WTC11 (cell line): ENCODE measurements around the gene NT5DC1. TPM values are rescaled to one million over a fixed set of nuclear protein-coding genes. Genes with fewer than 3 reads are reported as not detected.

ENCODE experiments used
- ATAC-seq: fragments of 200-7000 bp; cut with Tn5 transposase; 2 replicates; pipeline ENCODE4 v1.10.0; 2021; ENCODE audit warnings: mild to moderate bottlenecking, moderate library complexity
- CTCF ChIA-PET: fragments of 300-600 bp; sonication (Branson Sonifier 250); formaldehyde crosslinking; loops from one replicate; lab custom pipeline; 2021; ENCODE audit warnings: antibody characterized with exemption; lab: Charles Lee
- POLR2A ChIA-PET: fragments of 350-600 bp; sonication (Branson Sonifier 250); formaldehyde crosslinking; loops from one replicate; lab custom pipeline; 2021; ENCODE audit warnings: antibody characterized with exemption; lab: Charles Lee
- DNase-seq: peaks from one replicate; pipeline ENCODE4 v3.0.0; 2021; ENCODE audit warnings: low spot score
- H3K27ac Mint-ChIP-seq: 2 replicates; pipeline ENCODE4 v1.8.0; 2021; ENCODE audit warnings: mixed read lengths
- H3K27me3 Mint-ChIP-seq: 2 replicates; pipeline ENCODE4 v1.8.0; 2021; ENCODE audit warnings: low read depth, mild to moderate bottlenecking, moderate library complexity, mixed read lengths
- H3K36me3 Mint-ChIP-seq: 2 replicates; pipeline ENCODE4 v1.8.0; 2021; ENCODE audit warnings: mixed read lengths
- H3K4me1 Mint-ChIP-seq: 2 replicates; pipeline ENCODE4 v1.8.0; 2022; ENCODE audit warnings: mixed read lengths
- H3K4me3 Mint-ChIP-seq: 2 replicates; pipeline ENCODE4 v1.8.0; 2021; ENCODE audit warnings: mild to moderate bottlenecking, moderate library complexity, mixed read lengths
- H3K9me3 Mint-ChIP-seq: 2 replicates; pipeline ENCODE4 v1.8.0; 2021; ENCODE audit warnings: mixed read lengths
- ATF1 ChIP-seq: sonication (generic); formaldehyde crosslinking; IDR thresholded peaks from 2 replicates; pipeline ENCODE4 v1.8.1; 2023; ENCODE audit warnings: mild to moderate bottlenecking, moderate library complexity, missing genetic modification reagents
- EMX1 ChIP-seq: fragments of 250-450 bp; sonication (Bioruptor Pico); IDR thresholded peaks from 2 replicates; pipeline ENCODE4 v1.8.0; 2021; ENCODE audit warnings: mild to moderate bottlenecking
- ETV6 ChIP-seq: sonication (generic); formaldehyde crosslinking; IDR thresholded peaks from 2 replicates; pipeline ENCODE4 v1.8.1; 2022; ENCODE audit warnings: mild to moderate bottlenecking, missing genetic modification reagents
- GABPB1 ChIP-seq: sonication (generic); formaldehyde crosslinking; IDR thresholded peaks from 2 replicates; pipeline ENCODE4 v1.8.1; 2023; ENCODE audit warnings: mild to moderate bottlenecking, missing genetic modification reagents
- IRF1 ChIP-seq: sonication (generic); formaldehyde crosslinking; IDR thresholded peaks from 2 replicates; pipeline ENCODE4 v1.8.0; 2023; ENCODE audit warnings: missing genetic modification reagents
- IRF2 ChIP-seq: sonication (generic); formaldehyde crosslinking; IDR thresholded peaks from 2 replicates; pipeline ENCODE4 v1.8.0; 2022; ENCODE audit warnings: low read depth, missing genetic modification reagents, borderline replicate concordance
- JAZF1 ChIP-seq: fragments of 250-450 bp; sonication (Bioruptor Pico); IDR thresholded peaks from 2 replicates; pipeline ENCODE4 v1.9.0; 2021; ENCODE audit warnings: moderate library complexity, mild to moderate bottlenecking, inconsistent platforms
- MLX ChIP-seq: sonication (generic); formaldehyde crosslinking; IDR thresholded peaks from 2 replicates; pipeline ENCODE4 v1.8.1; 2023; ENCODE audit warnings: mild to moderate bottlenecking, missing genetic modification reagents, moderate library complexity
- MYBL2 ChIP-seq: sonication (generic); formaldehyde crosslinking; IDR thresholded peaks from 2 replicates; pipeline ENCODE4 v1.8.1; 2023; ENCODE audit warnings: mild to moderate bottlenecking, moderate library complexity, missing genetic modification reagents
- RORB ChIP-seq: fragments of 250-450 bp; sonication (Bioruptor Pico); IDR thresholded peaks from 2 replicates; pipeline ENCODE4 v1.9.0; 2021; ENCODE audit warnings: mild to moderate bottlenecking
- STAT6 ChIP-seq: sonication (generic); formaldehyde crosslinking; conservative IDR thresholded peaks from 2 replicates; pipeline ENCODE4 v1.8.1; 2023; ENCODE audit warnings: mild to moderate bottlenecking, low read depth, missing genetic modification reagents, moderate library complexity
- TP53 ChIP-seq: sonication (generic); formaldehyde crosslinking; IDR thresholded peaks from 2 replicates; pipeline ENCODE4 v1.8.1; 2023; ENCODE audit warnings: mild to moderate bottlenecking, missing genetic modification reagents
- ZBTB43 ChIP-seq: sonication (generic); formaldehyde crosslinking; IDR thresholded peaks from 2 replicates; pipeline ENCODE4 v1.8.1; 2023; ENCODE audit warnings: mild to moderate bottlenecking, missing genetic modification reagents
- ZNF263 ChIP-seq: sonication (generic); formaldehyde crosslinking; IDR thresholded peaks from 2 replicates; pipeline ENCODE4 v1.8.1; 2022; ENCODE audit warnings: low read depth, mild to moderate bottlenecking, moderate library complexity, missing genetic modification reagents
- total RNA-seq: library from RNA; stranded (reverse); gene quantifications from 3 replicates; pipeline ENCODE4 v1.2.3, GENCODE V29; 2021
- TF ChIP-seq, protein P1 (sequence below): sonication (generic); formaldehyde crosslinking; IDR thresholded peaks from 2 replicates; pipeline ENCODE4 v1.8.0; 2023; ENCODE audit warnings: mild to moderate bottlenecking, missing genetic modification reagents
- TF ChIP-seq, protein P2 (sequence below): sonication (generic); formaldehyde crosslinking; IDR thresholded peaks from 2 replicates; pipeline ENCODE4 v1.8.1; 2023; ENCODE audit warnings: mild to moderate bottlenecking, missing genetic modification reagents, moderate library complexity
- TF ChIP-seq, protein P3 (sequence below): sonication (generic); formaldehyde crosslinking; IDR thresholded peaks from 2 replicates; pipeline ENCODE4 v1.8.1; 2022; ENCODE audit warnings: mild to moderate bottlenecking, moderate library complexity, missing genetic modification reagents
- TF ChIP-seq, protein P4 (sequence below): sonication (generic); formaldehyde crosslinking; conservative IDR thresholded peaks from 2 replicates; pipeline ENCODE4 v1.8.1; 2022; ENCODE audit warnings: mild to moderate bottlenecking, missing genetic modification reagents

The NT5DC1 gene
- total RNA-seq, 1 experiment from 2014 or later, result 67.9 TPM

DNA sequence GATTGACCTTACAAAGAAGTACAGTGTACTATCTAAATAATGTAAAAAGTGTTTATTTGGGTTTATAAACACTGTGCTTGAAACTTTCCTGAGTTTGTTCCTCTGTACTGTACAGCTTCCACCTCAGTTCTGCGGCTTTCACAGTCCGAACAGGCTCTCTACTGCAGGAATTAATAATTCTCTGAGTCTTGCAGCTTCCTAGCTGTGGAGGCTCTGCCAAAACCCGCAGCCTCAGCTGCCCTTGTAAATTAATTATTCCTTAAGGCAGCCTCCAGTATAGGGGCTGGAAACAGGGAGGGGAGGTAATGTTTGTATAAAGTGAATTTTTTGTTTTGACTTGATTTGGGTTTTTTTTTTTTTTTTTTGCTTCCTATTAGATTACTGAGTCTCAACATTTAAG is 134.0 kb downstream of the NT5DC1 start (continued):
- TF ChIP-seq, protein P1, sequence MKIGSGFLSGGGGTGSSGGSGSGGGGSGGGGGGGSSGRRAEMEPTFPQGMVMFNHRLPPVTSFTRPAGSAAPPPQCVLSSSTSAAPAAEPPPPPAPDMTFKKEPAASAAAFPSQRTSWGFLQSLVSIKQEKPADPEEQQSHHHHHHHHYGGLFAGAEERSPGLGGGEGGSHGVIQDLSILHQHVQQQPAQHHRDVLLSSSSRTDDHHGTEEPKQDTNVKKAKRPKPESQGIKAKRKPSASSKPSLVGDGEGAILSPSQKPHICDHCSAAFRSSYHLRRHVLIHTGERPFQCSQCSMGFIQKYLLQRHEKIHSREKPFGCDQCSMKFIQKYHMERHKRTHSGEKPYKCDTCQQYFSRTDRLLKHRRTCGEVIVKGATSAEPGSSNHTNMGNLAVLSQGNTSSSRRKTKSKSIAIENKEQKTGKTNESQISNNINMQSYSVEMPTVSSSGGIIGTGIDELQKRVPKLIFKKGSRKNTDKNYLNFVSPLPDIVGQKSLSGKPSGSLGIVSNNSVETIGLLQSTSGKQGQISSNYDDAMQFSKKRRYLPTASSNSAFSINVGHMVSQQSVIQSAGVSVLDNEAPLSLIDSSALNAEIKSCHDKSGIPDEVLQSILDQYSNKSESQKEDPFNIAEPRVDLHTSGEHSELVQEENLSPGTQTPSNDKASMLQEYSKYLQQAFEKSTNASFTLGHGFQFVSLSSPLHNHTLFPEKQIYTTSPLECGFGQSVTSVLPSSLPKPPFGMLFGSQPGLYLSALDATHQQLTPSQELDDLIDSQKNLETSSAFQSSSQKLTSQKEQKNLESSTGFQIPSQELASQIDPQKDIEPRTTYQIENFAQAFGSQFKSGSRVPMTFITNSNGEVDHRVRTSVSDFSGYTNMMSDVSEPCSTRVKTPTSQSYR (CRISPR knock-in tag), result no peak
- no peak for TF ChIP-seq IRF1 (CRISPR knock-in tag)

DNA sequence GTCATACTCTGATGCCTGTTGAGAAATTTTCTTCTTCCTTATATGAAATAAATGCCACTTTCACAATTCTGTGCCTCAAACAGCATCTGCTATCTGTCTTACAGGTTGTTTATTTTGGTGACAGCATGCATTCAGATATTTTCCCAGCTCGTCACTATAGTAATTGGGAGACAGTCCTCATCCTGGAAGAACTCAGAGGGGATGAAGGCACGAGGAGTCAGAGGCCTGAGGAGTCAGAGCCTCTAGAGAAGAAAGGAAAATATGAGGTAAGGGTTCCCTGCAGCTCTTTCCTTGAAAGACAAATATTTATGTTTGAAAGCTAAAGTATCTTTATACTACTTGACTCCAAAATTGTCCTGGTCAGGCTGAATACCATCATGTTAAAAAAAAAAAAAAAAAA is 137.4 kb downstream of the NT5DC1 start:
- no peak for TF ChIP-seq ATF1
- no peak for TF ChIP-seq ETV6 (CRISPR knock-in tag)
- TF ChIP-seq, protein P2, sequence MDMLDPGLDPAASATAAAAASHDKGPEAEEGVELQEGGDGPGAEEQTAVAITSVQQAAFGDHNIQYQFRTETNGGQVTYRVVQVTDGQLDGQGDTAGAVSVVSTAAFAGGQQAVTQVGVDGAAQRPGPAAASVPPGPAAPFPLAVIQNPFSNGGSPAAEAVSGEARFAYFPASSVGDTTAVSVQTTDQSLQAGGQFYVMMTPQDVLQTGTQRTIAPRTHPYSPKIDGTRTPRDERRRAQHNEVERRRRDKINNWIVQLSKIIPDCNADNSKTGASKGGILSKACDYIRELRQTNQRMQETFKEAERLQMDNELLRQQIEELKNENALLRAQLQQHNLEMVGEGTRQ (CRISPR knock-in tag), result no peak
- TF ChIP-seq GABPB1 (CRISPR knock-in tag), result no peak
- no peak for TF ChIP-seq IRF1 (CRISPR knock-in tag)
- no peak for TF ChIP-seq MYBL2
- TF ChIP-seq JAZF1 (CRISPR knock-in tag), result no peak
- no peak for TF ChIP-seq EMX1 (CRISPR knock-in tag)
- TF ChIP-seq ZBTB43 (CRISPR knock-in tag), result no peak
- TF ChIP-seq TP53 (CRISPR knock-in tag), result no peak
- no peak for TF ChIP-seq MLX (CRISPR knock-in tag)
- no peak for TF ChIP-seq IRF2 (CRISPR knock-in tag)
- TF ChIP-seq, protein P3, sequence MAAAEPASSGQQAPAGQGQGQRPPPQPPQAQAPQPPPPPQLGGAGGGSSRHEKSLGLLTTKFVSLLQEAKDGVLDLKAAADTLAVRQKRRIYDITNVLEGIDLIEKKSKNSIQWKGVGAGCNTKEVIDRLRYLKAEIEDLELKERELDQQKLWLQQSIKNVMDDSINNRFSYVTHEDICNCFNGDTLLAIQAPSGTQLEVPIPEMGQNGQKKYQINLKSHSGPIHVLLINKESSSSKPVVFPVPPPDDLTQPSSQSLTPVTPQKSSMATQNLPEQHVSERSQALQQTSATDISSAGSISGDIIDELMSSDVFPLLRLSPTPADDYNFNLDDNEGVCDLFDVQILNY (CRISPR knock-in tag), result no peak
- TF ChIP-seq ZNF263, result no peak
- TF ChIP-seq RORB, result no peak
- TF ChIP-seq STAT6 (CRISPR knock-in tag), result no peak
- TF ChIP-seq, protein P4, sequence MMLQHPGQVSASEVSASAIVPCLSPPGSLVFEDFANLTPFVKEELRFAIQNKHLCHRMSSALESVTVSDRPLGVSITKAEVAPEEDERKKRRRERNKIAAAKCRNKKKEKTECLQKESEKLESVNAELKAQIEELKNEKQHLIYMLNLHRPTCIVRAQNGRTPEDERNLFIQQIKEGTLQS (CRISPR knock-in tag), result no peak
- TF ChIP-seq, all 79 proteins: peak for 0
- DNase-seq, result no peak
- no peaks in the 10 kb centered on the region for H3K4me1 Mint-ChIP-seq
- H3K4me3 Mint-ChIP-seq, result no peak overlapping the region
- H3K27ac Mint-ChIP-seq, result no peak overlapping the region
- ATAC-seq, result no peak
- no peaks in the 10 kb centered on the region for H3K27me3 Mint-ChIP-seq
- H3K9me3 Mint-ChIP-seq, result peaks cover 4% of the 10 kb centered on the region; the same call in 1 of the 2 replicates
- CTCF ChIA-PET, result interaction anchor here (0.6 kb wide), 1 partner anchor 297 kb away, joined by 3 read pairs; no protein-coding TSS in a partner anchor
- POLR2A ChIA-PET, result no interaction called here
- peaks cover 15% of the 10 kb centered on the region for H3K36me3 Mint-ChIP-seq
